GM12878 (cell line): ENCODE data around the gene RGP1. TPM values are rescaled to one million over a fixed set of nuclear protein-coding genes. Genes with fewer than 3 reads are reported as not detected.

Source experiments
- ATAC-seq: fragments of 200-7000 bp; cut with Tn5 transposase; 3 replicates; pipeline ENCODE4 v1.9.1; 2020; ENCODE audit warnings: mild to moderate bottlenecking, moderate library complexity
- BruUV-seq: library from RNA; stranded (reverse); fragments of 400-500 nt; replicated peaks from 2 replicates; lab custom pipeline; 2021; lab: Mats Ljungman, UMichigan
- CTCF ChIA-PET: fragments of 300-600 bp; sonication (Branson Sonifier 250); formaldehyde crosslinking; extraction: SDS; loops from one replicate; lab custom pipeline; 2021; ENCODE audit warnings: inconsistent platforms; lab: Yijun Ruan, JAX
- POLR2A ChIA-PET: fragments of 350-600 bp; formaldehyde crosslinking; extraction: SDS; loops from one replicate; lab custom pipeline; 2021; ENCODE audit warnings: inconsistent platforms; lab: Charles Lee
- RAD21 ChIA-PET: fragments of 300-600 bp; sonication (Branson Sonifier 250); formaldehyde crosslinking; loops from one replicate; lab custom pipeline; 2023; ENCODE audit warnings: antibody characterized with exemption; ENCODE audit not compliant: unreplicated experiment; lab: Charles Lee
- SMC1A ChIA-PET: fragments of 300-600 bp; sonication (Branson Sonifier 250); formaldehyde crosslinking; loops from one replicate; lab custom pipeline; 2023; ENCODE audit not compliant: unreplicated experiment, uncharacterized antibody; lab: Charles Lee
- DNase-seq: peaks from one replicate; pipeline ENCODE4 v3.0.0-alpha.2; 2011; ENCODE audit warnings: low read depth, low spot score
- FAIRE-seq: peaks from 3 replicates; lab custom pipeline; 2011; peaks lifted over from hg19 to GRCh38; lab: Jason Lieb, UNC
- H2AFZ ChIP-seq: 2 replicates; pipeline ENCODE4 v1.6.0; 2011; ENCODE audit warnings: low read depth, low read length, control low read depth; ENCODE audit not compliant: control insufficient read depth
- H3K27ac ChIP-seq: 2 replicates; pipeline ENCODE4 v1.5.1; 2011; ENCODE audit warnings: control low read depth; ENCODE audit not compliant: control insufficient read depth, insufficient read depth
- H3K27me3 ChIP-seq, 2 experiments: replicated peaks in 1 of 2; 2 replicates each; pipeline versions ENCODE4 v1.6.0 to v1.6.1; 2011; ENCODE audit warnings: low read length in 1 of 2; ENCODE audit not compliant: control insufficient read depth in 2 of 2, insufficient read depth in 2 of 2
- H3K36me3 ChIP-seq, 2 experiments: 2 replicates each; pipeline ENCODE4 v1.5.1; 2011; ENCODE audit warnings: low read length in 1 of 2; ENCODE audit not compliant: control insufficient read depth in 2 of 2, insufficient read depth in 2 of 2
- H3K4me1 ChIP-seq: 2 replicates; pipeline ENCODE4 v1.6.1; 2011; ENCODE audit warnings: mild to moderate bottlenecking, low read length, moderate library complexity, mixed read lengths; ENCODE audit not compliant: control insufficient read depth, insufficient read depth
- H3K4me2 ChIP-seq: 2 replicates; pipeline ENCODE4 v1.6.0; 2011; ENCODE audit warnings: control low read depth; ENCODE audit not compliant: control insufficient read depth, insufficient read depth
- H3K4me3 ChIP-seq: fragments of 200-600 bp; sonication (generic); 2 replicates; pipeline ENCODE4 v1.5.1; 2016
- H3K79me2 ChIP-seq: 2 replicates; pipeline ENCODE4 v1.6.0; 2011; ENCODE audit warnings: low read length; ENCODE audit not compliant: control insufficient read depth, insufficient read depth
- H3K9ac ChIP-seq: 2 replicates; pipeline ENCODE4 v1.8.0; 2011; ENCODE audit warnings: low read length, control low read depth, mixed read lengths; ENCODE audit not compliant: control insufficient read depth, insufficient read depth
- H3K9me3 ChIP-seq: replicated peaks from 3 replicates; pipeline ENCODE4 v1.5.1; 2011; ENCODE audit warnings: mild to moderate bottlenecking, low read length; ENCODE audit not compliant: control insufficient read depth, insufficient read depth
- H4K20me1 ChIP-seq: 2 replicates; pipeline ENCODE4 v1.6.0; 2011; ENCODE audit not compliant: control insufficient read depth, insufficient read depth
- ATF7 ChIP-seq: fragments of 450-650 bp; IDR thresholded peaks from 2 replicates; pipeline ENCODE4 v1.6.1; 2016; ENCODE audit warnings: low read depth, mild to moderate bottlenecking
- CUX1 ChIP-seq: IDR thresholded peaks from 2 replicates; pipeline ENCODE4 v1.6.1; 2012; ENCODE audit warnings: improper control_type of control experiment, low read depth, low read length; ENCODE audit not compliant: insufficient replicate concordance
- IRF5 ChIP-seq: fragments of 450-650 bp; IDR thresholded peaks from 2 replicates; pipeline ENCODE4 v1.6.1; 2017; ENCODE audit warnings: borderline replicate concordance
- TBL1XR1 ChIP-seq: IDR thresholded peaks from 2 replicates; pipeline ENCODE4 v1.6.1; 2012; ENCODE audit warnings: low read depth, low read length, improper control_type of control experiment
- ZSCAN29 ChIP-seq: fragments of 450-650 bp; IDR thresholded peaks from 2 replicates; pipeline ENCODE4 v1.6.1; 2017; ENCODE audit warnings: mild to moderate bottlenecking, moderate library complexity
- WGBS: methylation state at CpG from one replicate; pipeline ENCODE4 v1.1.6; 2016; ENCODE audit warnings: low lambda C conversion rate; ENCODE audit not compliant: insufficient replicate concordance, insufficient coverage; ENCODE audit errors: missing lambda C conversion rate; 5-methylcytosine and 5-hydroxymethylcytosine counted together
- in situ Hi-C: fragments of 300-500 bp; cut with MboI; formaldehyde crosslinking; loops from 9 replicates; pipeline ENCODE4 v1.14.3; 2018; ENCODE audit warnings: mixed read lengths
- intact Hi-C: fragments of 100-400 bp; cut with micrococcal nuclease; formaldehyde crosslinking; loops from one replicate; pipeline ENCODE4 v1.14.2; 2022; ENCODE audit not compliant: unreplicated experiment
- polyA plus RNA-seq, 11 experiments: library from polyadenylated mRNA; depleted of rRNA in 4 of 11; unstranded in 6 of 11; stranded (reverse) in 5 of 11; fragments of >200 nt; fragmentation: Nextera tagmentation in 4 of 11; fragmentation: Illumina TruSeq in 1 of 11; extraction: Ambion mirVana in 4 of 11; extraction: Trizol in 1 of 11; gene quantifications; 1 replicate in 1 of 11; 2 replicates in 10 of 11; pipeline versions ENCODE4 v1.2.1 to v1.2.3, GENCODE V29; 2011 to 2016; ENCODE audit warnings: inconsistent platforms in 2 of 11, missing spikeins in 2 of 11, low read depth in 1 of 11
- total RNA-seq, 4 experiments: library from RNA; depleted of rRNA in 3 of 4; stranded (reverse); fragments of >200 nt in 3 of 4; fragmentation: Illumina TruSeq in 1 of 4; extraction: Trizol in 1 of 4; gene quantifications; 2 replicates each; pipeline versions ENCODE4 v1.2.1 to v1.2.3, GENCODE V29; 2013 to 2021

RGP1 gene
- total and polyA plus RNA-seq, 10 of the 15 experiments (the other 5 are each of a cell fraction or from before 2014, with no cell fraction given), result 0.44 to 14.9 (median 7.4) TPM

GRCh38 chr9:35789541-35789940, 40.5 kb downstream of the RGP1 start:
- CTCF ChIA-PET, result interaction anchor here (0.9 to 5.1 kb wide), 41 partner anchors 9 to 234 kb away, joined by 3 to 101 read pairs (median 5); partner anchors contain the start of genes GBA2, HINT2, RGP1 and SPAG8
- FAIRE-seq, result no peak
- SMC1A ChIA-PET, result interaction anchor here (0.8 to 3.1 kb wide), 15 partner anchors 11 to 142 kb away, joined by 3 to 26 read pairs (median 3); partner anchors contain the start of gene SPAG8
- in situ Hi-C loops (loop anchor here (5.0 kb wide), 1 partner anchor 93 kb away; no protein-coding TSS in a partner anchor), intact Hi-C loops (no loop called here)
- H3K79me2 ChIP-seq, result no peaks in the 10 kb centered on the region
- ATAC-seq, result no peak
- H3K36me3 ChIP-seq, result peaks cover 2 to 6% of the 10 kb centered on the region in 2 experiments
- TF ChIP-seq ZSCAN29 (no peak), CUX1 (no peak), IRF5 (no peak), TBL1XR1 (no peak), ATF7 (no peak)
- POLR2A ChIA-PET, result interaction anchor here (1.3 kb wide), 1 partner anchor 37 kb away, joined by 3 read pairs; no protein-coding TSS in a partner anchor
- H3K4me3 ChIP-seq, result no peak overlapping the region
- BruUV-seq, result no TSS peak
- H3K4me1 ChIP-seq, result no peaks in the 10 kb centered on the region
- H3K9ac ChIP-seq, result no peak overlapping the region
- 100% methylated on average over 2 of the region's 2 CpGs for WGBS
- H3K4me2 ChIP-seq, result no peak overlapping the region
- no peaks in the 10 kb centered on the region for H3K9me3 ChIP-seq
- no peak overlapping the region for H2AFZ ChIP-seq
- H3K27ac ChIP-seq, result no peak overlapping the region
- RAD21 ChIA-PET, result interaction anchor here (0.6 to 2.2 kb wide), 17 partner anchors 22 to 186 kb away, joined by 3 to 26 read pairs (median 5); partner anchors contain the start of gene SPAG8
- no peaks in the 10 kb centered on the region; the same call in 1 of the 2 replicates for H4K20me1 ChIP-seq
- DNase-seq, result no peak
- H3K27me3 ChIP-seq, result no peaks in the 10 kb centered on the region
